H54 (cell line): Measurements from ENCODE around the gene TGFBR3.
A peak's percentile ranks its signal among the peaks of the same experiment; 100 is the strongest.

Source experiments
- DNase-seq: peaks from one replicate; pipeline ENCODE4 v3.0.0; 2011; ENCODE audit warnings: low spot score, mixed read lengths; ENCODE audit not compliant: insufficient read length
- FAIRE-seq: peaks from 3 replicates; lab custom pipeline; 2011; peaks lifted over from hg19 to GRCh38; lab: Jason Lieb, UNC
- POLR2A ChIP-seq: IDR thresholded peaks from 2 replicates; pipeline ENCODE4 v1.6.1; 2011; ENCODE audit warnings: low read depth, mild to moderate bottlenecking, low read length

The TGFBR3 gene

GRCh38 chr1:91885716-91886506, at the start of gene TGFBR3:
Gene TGFBR3 (minus strand): TSS chr1:91886151. CDS start chr1:91861531, 24,620 bp downstream.
- DNase-seq (peak; percentile 81), FAIRE-seq (no peak)
- TF ChIP-seq POLR2A: peak; percentile 42; the same call in 1 of the 2 replicates

GRCh38 chr1:91929250-91929649, 43.3 kb upstream of the TGFBR3 start:
- TF ChIP-seq POLR2A: no peak
- FAIRE-seq: no peak
- no peak for DNase-seq

GRCh38 chr1:91928026-91928425, 42.1 kb upstream of the TGFBR3 start:
- FAIRE-seq: no peak
- no peak for DNase-seq
- TF ChIP-seq POLR2A: no peak

GRCh38 chr1:91925644-91926435, 39.9 kb upstream of the TGFBR3 start:
- DNase-seq: no peak
- TF ChIP-seq POLR2A: no peak
- FAIRE-seq: no peak

- peak; percentile 35 for DNase-seq
- FAIRE-seq: peak; percentile 78
- no peak for TF ChIP-seq POLR2A
Measured at GRCh38 chr1:91924146-91924545, 38.2 kb upstream of the TGFBR3 start.

GRCh38 chr1:91919962-91920361, 34.0 kb upstream of the TGFBR3 start:
- FAIRE-seq: no peak
- TF ChIP-seq POLR2A: no peak

GRCh38 chr1:91916811-91917460, 31.0 kb upstream of the TGFBR3 start:
- no peak for FAIRE-seq
- TF ChIP-seq POLR2A: no peak
- no peak for DNase-seq

More at GRCh38 chr1:91919962-91920361, 34.0 kb upstream of the TGFBR3 start:
- no peak for DNase-seq

GRCh38 chr1:91916046-91916445, 30.1 kb upstream of the TGFBR3 start:
- no peak for FAIRE-seq
- no peak for DNase-seq
- no peak for TF ChIP-seq POLR2A

- TF ChIP-seq POLR2A: no peak
- no peak for FAIRE-seq
Measured at GRCh38 chr1:91913018-91913417, 27.1 kb upstream of the TGFBR3 start.

GRCh38 chr1:91912266-91912665, 26.3 kb upstream of the TGFBR3 start:
- FAIRE-seq (no peak), DNase-seq (no peak)
- no peak for TF ChIP-seq POLR2A

More at GRCh38 chr1:91913018-91913417, 27.1 kb upstream of the TGFBR3 start:
- DNase-seq: no peak

- no peak for DNase-seq
- FAIRE-seq: no peak
- TF ChIP-seq POLR2A: no peak
Measured at GRCh38 chr1:91901231-91901630, 15.3 kb upstream of the TGFBR3 start.

GRCh38 chr1:91900562-91900961, 14.6 kb upstream of the TGFBR3 start:
- FAIRE-seq (peak; percentile 85), DNase-seq (peak; percentile 31)
- TF ChIP-seq POLR2A: no peak

- no peak for DNase-seq
- FAIRE-seq: no peak
- no peak for TF ChIP-seq POLR2A
Measured at GRCh38 chr1:91897016-91897415, 11.1 kb upstream of the TGFBR3 start.
